GOT3 (cell line): Measurements from ENCODE around the gene SLC23A2.
"Not testable (repeated sequence)": the region's sequence is repeated elsewhere in the genome, so short reads cannot be mapped to it uniquely, and the experiment has no call there.

Experiments
- DNase-seq: peaks from one replicate; lab custom pipeline; 2025; ENCODE audit warnings: mixed read lengths; lab: John Stamatoyannopoulos, UW

The SLC23A2 gene

GRCh38 chr20:4902788-4903187 lies 98.5 kb downstream of the SLC23A2 start:
- no peak for DNase-seq

- DNase-seq = no peak
Measured at GRCh38 chr20:4901031-4901818, 100.1 kb downstream of the SLC23A2 start.

- no peak for DNase-seq
Measured at GRCh38 chr20:4898282-4899244, 102.7 kb downstream of the SLC23A2 start.

- DNase-seq = no peak
Measured at GRCh38 chr20:4897600-4897999, 103.7 kb downstream of the SLC23A2 start.

- DNase-seq = no peak
Measured at GRCh38 chr20:4896971-4897497, 104.3 kb downstream of the SLC23A2 start.

GRCh38 chr20:4896119-4896702 lies 105.1 kb downstream of the SLC23A2 start:
- no peak for DNase-seq

- DNase-seq = no peak
Measured at GRCh38 chr20:4894981-4895381, 106.3 kb downstream of the SLC23A2 start.

GRCh38 chr20:4894409-4894808 lies 106.9 kb downstream of the SLC23A2 start:
- DNase-seq = no peak

- DNase-seq = no peak
Measured at GRCh38 chr20:4893709-4894108, 107.6 kb downstream of the SLC23A2 start.

- no peak for DNase-seq
Measured at GRCh38 chr20:4891997-4892396, 109.3 kb downstream of the SLC23A2 start.

- DNase-seq = no peak
Measured at GRCh38 chr20:4891190-4891763, 110.0 kb downstream of the SLC23A2 start.

GRCh38 chr20:4889446-4889845 lies 111.9 kb downstream of the SLC23A2 start:
- no peak for DNase-seq

GRCh38 chr20:4887586-4887985 lies 113.7 kb downstream of the SLC23A2 start:
- no peak for DNase-seq

GRCh38 chr20:4886771-4887527 lies 114.4 kb downstream of the SLC23A2 start:
- DNase-seq = no peak

- DNase-seq = no peak
Measured at GRCh38 chr20:4885877-4886276, 115.4 kb downstream of the SLC23A2 start.

- DNase-seq = no peak
Measured at GRCh38 chr20:4883546-4883945, 117.8 kb downstream of the SLC23A2 start.

- DNase-seq = no peak
Measured at GRCh38 chr20:4883051-4883450, 118.3 kb downstream of the SLC23A2 start.

- no peak for DNase-seq
Measured at GRCh38 chr20:4881006-4881730, 120.1 kb downstream of the SLC23A2 start.

GRCh38 chr20:4880051-4880450 lies 121.3 kb downstream of the SLC23A2 start:
- DNase-seq = no peak

- not testable (repeated sequence) for DNase-seq
Measured at GRCh38 chr20:4878099-4878498, 123.2 kb downstream of the SLC23A2 start.
